MM.1S (cell line): ENCODE measurements around the gene RBKS.

ENCODE experiments used
- CTCF ChIP-seq: fragments of 300-600 bp; sonication (generic); IDR thresholded peaks from 2 replicates; pipeline ENCODE4 v1.5.1; 2016; ENCODE audit warnings: antibody characterized with exemption, low read length, mixed read lengths
- EZH2 ChIP-seq: fragments of 300-600 bp; sonication (generic); optimal IDR thresholded peaks from 2 replicates; pipeline ENCODE3; 2017; ENCODE audit warnings: low read depth, mild to moderate bottlenecking, antibody characterized with exemption, low read length, mixed read lengths

- TF ChIP-seq EZH2 (no peak), CTCF (no peak)
These were observed 86.0 kb downstream of the RBKS start for GRCh38 chr2:27804146-27804545.
